Measurements from ENCODE around the gene C2CD2.
"Not testable (repeated sequence)": the region's sequence is repeated elsewhere in the genome, so short reads cannot be mapped to it uniquely, and the experiment has no call there.

The C2CD2 gene

GRCh38 chr21:41954654-41955499, 1.1 kb upstream of the C2CD2 start:
- Histone ChIP-seq H3K4me1 (ENCODE audit: control insufficient read depth in 1 of 2, insufficient read depth in 2 of 2, low read length in 2 of 2) (peaks cover 7 to 28% of the 10 kb centered on the region in 2 donors), H3K27ac (ENCODE audit: low read length) (no peak overlapping the region), H3K27me3 (ENCODE audit: low read depth, low read length) (no peaks in the 10 kb centered on the region), H3K4me3 (ENCODE audit: low read depth in 1 of 2, low read length in 2 of 2) (no peak overlapping the region), H3K9me3 (ENCODE audit: control insufficient read depth in 1 of 2, low read length in 2 of 2) (no peaks in the 10 kb centered on the region), H3K36me3 (ENCODE audit: control insufficient read depth in 1 of 2, insufficient read depth in 2 of 2, low read length in 2 of 2) (no peaks in the 10 kb centered on the region)

- H3K9me3 ChIP-seq (ENCODE audit: control insufficient read depth in 1 of 2, low read length in 2 of 2), result no peaks in the 10 kb centered on the region
- no peak overlapping the region for H3K27ac ChIP-seq (ENCODE audit: low read length)
- peaks cover 7 to 29% of the 10 kb centered on the region in 2 donors for H3K4me1 ChIP-seq (ENCODE audit: control insufficient read depth in 1 of 2, insufficient read depth in 2 of 2, low read length in 2 of 2)
Observed at GRCh38 chr21:41953249-41953830, 478 bp downstream of the C2CD2 start.

GRCh38 chr21:41952568-41953248, 1.1 kb downstream of the C2CD2 start:
- no peaks in the 10 kb centered on the region for H3K36me3 ChIP-seq (ENCODE audit: control insufficient read depth in 1 of 2, insufficient read depth in 2 of 2, low read length in 2 of 2)
- no peak overlapping the region for H3K27ac ChIP-seq (ENCODE audit: low read length)
- peaks cover 6 to 29% of the 10 kb centered on the region in 2 donors for H3K4me1 ChIP-seq (ENCODE audit: control insufficient read depth in 1 of 2, insufficient read depth in 2 of 2, low read length in 2 of 2)
- H3K27me3 ChIP-seq (ENCODE audit: low read depth, low read length), result no peaks in the 10 kb centered on the region
- H3K9me3 ChIP-seq (ENCODE audit: control insufficient read depth in 1 of 2, low read length in 2 of 2), result no peaks in the 10 kb centered on the region
- H3K4me3 ChIP-seq (ENCODE audit: low read depth in 1 of 2, low read length in 2 of 2), result peak overlapping the region; percentile 54 to 81

More at GRCh38 chr21:41953249-41953830, 478 bp downstream of the C2CD2 start:
- Histone ChIP-seq H3K36me3 (ENCODE audit: control insufficient read depth in 1 of 2, insufficient read depth in 2 of 2, low read length in 2 of 2) (no peaks in the 10 kb centered on the region), H3K27me3 (ENCODE audit: low read depth, low read length) (no peaks in the 10 kb centered on the region), H3K4me3 (ENCODE audit: low read depth in 1 of 2, low read length in 2 of 2) (peak overlapping the region; percentile 54 to 81)

GRCh38 chr21:41951876-41952567, 1.8 kb downstream of the C2CD2 start:
- H3K4me1 ChIP-seq (ENCODE audit: control insufficient read depth in 1 of 2, insufficient read depth in 2 of 2, low read length in 2 of 2), result peaks cover 0 to 29% of the 10 kb centered on the region in 2 donors
- H3K4me3 ChIP-seq (ENCODE audit: low read depth in 1 of 2, low read length in 2 of 2), result peak overlapping the region; percentile 54 to 81
- no peaks in the 10 kb centered on the region for H3K27me3 ChIP-seq (ENCODE audit: low read depth, low read length)
- no peak overlapping the region for H3K27ac ChIP-seq (ENCODE audit: low read length)
- no peaks in the 10 kb centered on the region for H3K36me3 ChIP-seq (ENCODE audit: control insufficient read depth in 1 of 2, insufficient read depth in 2 of 2, low read length in 2 of 2)
- H3K9me3 ChIP-seq (ENCODE audit: control insufficient read depth in 1 of 2, low read length in 2 of 2), result no peaks in the 10 kb centered on the region

GRCh38 chr21:41950941-41951351, 2.9 kb downstream of the C2CD2 start:
- no peaks in the 10 kb centered on the region for H3K36me3 ChIP-seq (ENCODE audit: control insufficient read depth in 1 of 2, insufficient read depth in 2 of 2, low read length in 2 of 2)
- no peaks in the 10 kb centered on the region for H3K9me3 ChIP-seq (ENCODE audit: control insufficient read depth in 1 of 2, low read length in 2 of 2)
- no peak overlapping the region for H3K4me3 ChIP-seq (ENCODE audit: low read depth in 1 of 2, low read length in 2 of 2)
- no peak overlapping the region for H3K27ac ChIP-seq (ENCODE audit: low read length)
- peaks cover 0 to 27% of the 10 kb centered on the region in 2 donors for H3K4me1 ChIP-seq (ENCODE audit: control insufficient read depth in 1 of 2, insufficient read depth in 2 of 2, low read length in 2 of 2)
- H3K27me3 ChIP-seq (ENCODE audit: low read depth, low read length), result no peaks in the 10 kb centered on the region

- peaks cover 0 to 27% of the 10 kb centered on the region in 2 donors for H3K4me1 ChIP-seq (ENCODE audit: control insufficient read depth in 1 of 2, insufficient read depth in 2 of 2, low read length in 2 of 2)
- not testable (repeated sequence) for H3K27ac ChIP-seq (ENCODE audit: low read length); H3K4me3 ChIP-seq (ENCODE audit: low read depth in 1 of 2, low read length in 2 of 2); H3K36me3 ChIP-seq (ENCODE audit: control insufficient read depth in 1 of 2, insufficient read depth in 2 of 2, low read length in 2 of 2); H3K27me3 ChIP-seq (ENCODE audit: low read depth, low read length); H3K9me3 ChIP-seq (ENCODE audit: control insufficient read depth in 1 of 2, low read length in 2 of 2)
Observed at GRCh38 chr21:41949631-41950030, 4.2 kb downstream of the C2CD2 start.

GRCh38 chr21:41948901-41949300, 4.9 kb downstream of the C2CD2 start:
- Histone ChIP-seq H3K27ac (ENCODE audit: low read length) (no peak overlapping the region), H3K36me3 (ENCODE audit: control insufficient read depth in 1 of 2, insufficient read depth in 2 of 2, low read length in 2 of 2) (no peaks in the 10 kb centered on the region), H3K27me3 (ENCODE audit: low read depth, low read length) (no peaks in the 10 kb centered on the region), H3K4me1 (ENCODE audit: control insufficient read depth in 1 of 2, insufficient read depth in 2 of 2, low read length in 2 of 2) (peaks cover 0 to 22% of the 10 kb centered on the region in 2 donors), H3K9me3 (ENCODE audit: control insufficient read depth in 1 of 2, low read length in 2 of 2) (no peaks in the 10 kb centered on the region), H3K4me3 (ENCODE audit: low read depth in 1 of 2, low read length in 2 of 2) (no peak overlapping the region)

- Histone ChIP-seq H3K36me3 (ENCODE audit: control insufficient read depth in 1 of 2, insufficient read depth in 2 of 2, low read length in 2 of 2) (no peaks in the 10 kb centered on the region), H3K9me3 (ENCODE audit: control insufficient read depth in 1 of 2, low read length in 2 of 2) (no peaks in the 10 kb centered on the region), H3K27ac (ENCODE audit: low read length) (no peak overlapping the region), H3K4me1 (ENCODE audit: control insufficient read depth in 1 of 2, insufficient read depth in 2 of 2, low read length in 2 of 2) (peaks cover 0 to 22% of the 10 kb centered on the region in 2 donors), H3K27me3 (ENCODE audit: low read depth, low read length) (no peaks in the 10 kb centered on the region), H3K4me3 (ENCODE audit: low read depth in 1 of 2, low read length in 2 of 2) (no peak overlapping the region)
Observed at GRCh38 chr21:41948078-41948895, 5.5 kb downstream of the C2CD2 start.

GRCh38 chr21:41945982-41946381, 7.8 kb downstream of the C2CD2 start:
- no peak overlapping the region for H3K4me3 ChIP-seq (ENCODE audit: low read depth in 1 of 2, low read length in 2 of 2)
- no peak overlapping the region for H3K27ac ChIP-seq (ENCODE audit: low read length)
- H3K9me3 ChIP-seq (ENCODE audit: control insufficient read depth in 1 of 2, low read length in 2 of 2), result no peaks in the 10 kb centered on the region
- H3K27me3 ChIP-seq (ENCODE audit: low read depth, low read length), result no peaks in the 10 kb centered on the region
- peaks cover 0 to 13% of the 10 kb centered on the region in 2 donors for H3K4me1 ChIP-seq (ENCODE audit: control insufficient read depth in 1 of 2, insufficient read depth in 2 of 2, low read length in 2 of 2)
- H3K36me3 ChIP-seq (ENCODE audit: control insufficient read depth in 1 of 2, insufficient read depth in 2 of 2, low read length in 2 of 2), result no peaks in the 10 kb centered on the region

GRCh38 chr21:41943851-41944250, 10.0 kb downstream of the C2CD2 start:
- Histone ChIP-seq H3K27me3 (ENCODE audit: low read depth, low read length) (no peaks in the 10 kb centered on the region), H3K4me1 (ENCODE audit: control insufficient read depth in 1 of 2, insufficient read depth in 2 of 2, low read length in 2 of 2) (peaks cover 0 to 13% of the 10 kb centered on the region in 2 donors), H3K36me3 (ENCODE audit: control insufficient read depth in 1 of 2, insufficient read depth in 2 of 2, low read length in 2 of 2) (peaks cover 3 to 8% of the 10 kb centered on the region in 2 donors), H3K27ac (ENCODE audit: low read length) (no peak overlapping the region), H3K9me3 (ENCODE audit: control insufficient read depth in 1 of 2, low read length in 2 of 2) (no peaks in the 10 kb centered on the region), H3K4me3 (ENCODE audit: low read depth in 1 of 2, low read length in 2 of 2) (no peak overlapping the region)

All from muscle layer of duodenum (tissue), 2 donors.